GM19043 (cell line): Measurements from ENCODE around the gene PRR11.
"Not testable (repeated sequence)": the region's sequence is repeated elsewhere in the genome, so short reads cannot be mapped to it uniquely, and the experiment has no call there.

Experiments used
- ATAC-seq: cut with Tn5 transposase; IDR thresholded peaks from one replicate; pipeline ENCODE4 v1.9.1; 2021; ENCODE audit warnings: low read depth; ENCODE audit not compliant: unreplicated experiment

The PRR11 gene

DNA sequence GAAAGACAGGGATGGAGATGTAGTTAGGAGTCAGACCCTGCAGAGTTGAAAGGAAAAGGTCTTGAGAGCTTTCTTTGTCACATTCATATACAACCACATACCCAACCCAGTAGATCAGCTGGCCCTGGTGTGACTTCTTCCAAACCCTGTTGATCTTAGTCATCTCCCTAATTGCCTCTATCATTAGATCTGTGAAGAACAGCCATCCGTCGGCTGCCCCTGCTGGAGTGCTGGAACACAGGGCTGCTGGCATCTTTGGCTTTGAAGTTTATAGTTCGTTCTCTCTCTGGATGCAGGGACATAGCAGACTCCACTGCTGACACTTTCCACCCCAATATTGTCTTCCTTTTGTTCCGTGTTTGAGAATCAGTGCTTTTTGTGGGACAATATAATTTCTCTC, 43.9 kb downstream of the PRR11 start:
- no peak for ATAC-seq

DNA sequence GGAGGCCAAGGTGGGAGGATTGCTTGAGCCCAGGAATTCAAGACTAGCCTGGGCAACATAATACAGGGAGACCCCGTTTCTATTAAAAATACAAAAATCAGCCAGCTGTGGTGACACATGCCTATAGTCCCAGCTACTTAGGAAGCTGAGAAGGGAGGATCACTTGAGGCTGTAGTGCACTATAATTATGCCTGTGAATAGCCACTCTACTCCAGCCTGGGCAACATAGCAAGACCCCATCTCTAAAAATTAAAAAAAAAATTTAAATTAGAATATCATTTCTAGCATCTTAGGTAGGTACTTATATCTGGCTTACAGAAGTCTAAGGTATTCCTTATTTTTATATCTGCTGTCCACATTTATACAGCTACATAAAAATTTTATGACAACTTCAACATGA, 46.8 kb downstream of the PRR11 start:
- no peak for ATAC-seq

DNA sequence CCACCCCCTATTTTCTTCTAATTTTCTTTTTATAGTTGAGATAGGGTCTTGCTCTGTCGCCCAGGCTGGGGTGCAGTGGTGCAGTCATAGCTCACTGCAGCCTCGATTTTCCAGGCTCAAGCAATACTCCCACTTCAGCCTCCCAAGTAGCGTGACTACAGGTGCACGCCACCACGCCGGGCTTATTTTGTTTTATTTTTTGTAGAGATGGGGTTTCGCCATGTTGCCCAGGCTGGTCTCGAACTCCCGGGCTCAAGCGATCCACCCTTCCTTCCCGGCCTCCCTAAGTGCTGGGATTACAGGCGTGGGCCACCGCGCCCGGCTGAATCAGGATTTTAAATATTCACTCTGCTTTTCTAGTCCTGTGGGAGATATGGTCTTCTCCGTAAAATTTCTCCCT, 63.8 kb downstream of the PRR11 start:
- ATAC-seq: no peak

DNA sequence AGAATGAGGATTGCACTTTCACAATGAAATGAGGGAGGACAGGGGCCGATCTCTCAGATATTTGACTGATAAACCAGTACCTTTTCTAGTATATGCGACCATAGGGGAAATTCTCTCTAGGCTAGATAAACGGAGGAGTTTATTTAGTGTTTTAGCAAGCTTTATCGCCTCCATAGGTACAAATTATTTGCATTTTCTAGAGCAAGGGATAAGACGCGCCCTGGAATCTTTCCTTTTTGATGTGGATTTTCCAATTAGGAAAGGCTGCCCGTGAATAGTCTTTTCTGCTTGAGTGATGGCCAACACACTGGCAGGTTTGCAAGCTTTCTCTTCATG, 64.4 kb downstream of the PRR11 start:
- no peak for ATAC-seq

DNA sequence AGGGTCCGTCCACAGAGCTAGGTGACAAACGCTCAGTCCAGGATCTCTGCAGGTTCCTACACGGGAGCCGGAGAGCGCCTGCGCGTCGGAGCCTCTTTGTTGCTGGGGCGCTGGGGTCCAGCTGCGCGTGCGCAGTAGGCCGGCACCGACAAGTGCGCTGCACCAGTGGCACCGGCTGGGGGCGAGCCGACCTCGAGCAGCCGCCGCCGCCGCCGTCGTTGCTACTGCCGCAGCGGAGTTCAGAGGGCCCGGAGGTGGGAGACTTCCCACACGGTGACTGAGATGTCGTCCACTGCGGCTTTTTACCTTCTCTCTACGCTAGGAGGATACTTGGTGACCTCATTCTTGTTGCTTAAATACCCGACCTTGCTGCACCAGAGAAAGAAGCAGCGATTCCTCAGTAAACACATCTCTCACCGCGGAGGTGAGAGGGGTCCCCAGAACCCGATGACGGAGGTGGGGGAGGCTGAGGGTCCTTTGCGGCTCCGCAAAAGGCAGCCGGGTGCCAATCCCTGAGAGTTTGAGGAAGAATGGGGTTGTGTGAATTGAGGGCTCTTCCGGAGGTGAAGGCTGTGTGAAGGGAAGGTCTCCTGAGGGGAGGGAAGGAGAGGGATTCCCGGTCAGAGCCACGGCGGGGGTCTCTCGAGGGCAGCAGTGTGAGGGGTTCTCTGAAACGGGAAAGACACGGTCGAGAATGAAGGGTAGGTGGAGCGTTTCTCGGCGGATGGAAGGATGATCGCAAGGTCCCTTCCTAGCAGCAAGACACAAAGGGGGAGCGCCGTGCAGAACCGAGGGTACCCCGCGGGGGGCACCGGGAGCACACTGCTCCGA, 65.0 kb downstream of the PRR11 start, which contains the start of gene GDPD1:
GDPD1 (plus strand) TSS at position 184 of the 831 bp plus-strand sequence; CDS start at position 283, 99 bp downstream.
- peak; percentile 86 for ATAC-seq

DNA sequence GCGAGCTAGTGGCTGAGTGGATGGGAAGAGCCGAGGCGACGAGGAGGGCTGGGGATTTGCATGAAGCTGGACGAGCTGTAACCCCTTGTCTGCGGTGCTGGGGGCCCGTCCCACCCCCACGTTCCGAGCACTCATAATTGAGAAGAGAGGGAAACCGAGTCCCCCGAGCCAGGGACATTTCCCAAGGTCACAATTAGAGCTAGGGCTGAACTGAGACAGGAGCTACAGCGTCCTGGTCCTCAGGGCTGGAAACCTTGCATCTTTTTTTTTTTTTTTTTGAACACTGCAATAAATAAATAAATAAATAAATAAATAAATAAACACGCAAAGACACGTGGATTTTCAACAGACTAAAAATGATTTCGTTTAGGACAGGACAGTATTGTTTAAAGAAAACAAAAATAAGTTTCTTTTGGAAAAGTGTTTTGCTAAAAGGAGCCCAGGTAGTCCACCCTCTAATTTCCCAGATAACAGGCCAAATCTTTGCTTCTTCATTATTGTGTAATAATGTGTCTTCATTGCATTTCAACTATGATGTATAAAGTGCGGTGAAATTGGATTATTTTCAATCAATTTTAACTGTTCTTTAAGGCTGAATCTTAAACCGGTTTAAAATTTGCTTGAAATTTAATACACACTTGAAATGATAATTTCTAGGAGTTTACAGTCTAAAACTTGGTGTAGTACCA, 65.8 kb downstream of the PRR11 start:
- ATAC-seq: no peak

DNA sequence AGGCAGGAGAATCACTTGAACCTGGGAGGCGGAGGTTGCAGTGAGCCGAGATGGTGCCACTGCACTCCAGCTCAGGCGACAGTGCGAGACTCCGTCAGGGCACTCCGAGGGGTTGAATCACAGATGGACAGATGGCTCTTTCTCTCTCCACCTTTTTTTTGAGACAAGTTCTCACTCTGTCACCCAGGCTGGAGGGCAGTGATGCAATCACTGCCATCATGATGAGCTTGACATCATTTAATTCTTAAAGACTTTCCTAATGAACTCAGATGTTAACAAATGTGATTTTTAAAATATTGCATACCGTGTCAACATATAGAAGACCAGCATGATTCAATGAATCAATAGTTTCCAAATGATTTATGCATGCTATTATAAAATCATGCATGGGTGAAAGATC, 68.3 kb downstream of the PRR11 start:
- ATAC-seq: no peak

DNA sequence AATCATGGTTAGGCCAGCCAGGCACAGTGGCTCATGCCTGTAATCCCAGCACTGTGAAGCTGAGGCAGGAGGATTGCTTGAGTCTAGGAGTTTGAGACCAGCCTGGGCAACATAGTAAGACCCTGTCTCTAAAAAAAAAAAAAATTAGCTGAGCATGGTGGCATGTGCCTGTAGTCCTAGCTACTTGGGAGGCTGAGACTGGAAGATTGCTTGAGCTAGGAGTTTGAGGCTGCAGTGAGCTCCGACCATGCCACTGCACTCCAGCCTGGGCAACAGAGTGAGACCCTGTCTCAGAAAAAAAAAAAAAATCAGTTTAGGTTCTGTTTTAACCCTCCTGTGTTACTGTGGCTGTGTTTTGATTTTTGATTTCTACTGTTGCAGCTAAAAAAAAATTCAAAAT, 73.0 kb downstream of the PRR11 start:
- not testable (repeated sequence) for ATAC-seq

DNA sequence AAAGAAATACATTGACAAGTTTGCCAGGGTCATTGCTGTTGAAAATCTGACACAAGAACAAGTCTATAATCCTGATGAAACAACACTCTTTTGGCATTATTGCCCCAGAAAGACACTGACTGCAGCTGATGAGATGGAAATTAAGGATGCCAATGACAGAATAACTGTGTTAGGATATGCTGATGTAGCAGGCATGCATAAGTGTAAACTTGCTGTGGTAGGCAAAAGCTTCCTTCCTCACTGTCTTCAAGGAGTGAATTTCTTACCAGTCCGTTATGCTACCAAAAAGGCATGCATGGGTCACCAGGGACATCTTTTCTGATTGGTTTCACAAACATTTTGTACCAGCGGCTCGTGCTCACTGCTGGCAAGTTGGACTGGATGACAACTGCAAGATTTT, 75.2 kb downstream of the PRR11 start:
- ATAC-seq: no peak

DNA sequence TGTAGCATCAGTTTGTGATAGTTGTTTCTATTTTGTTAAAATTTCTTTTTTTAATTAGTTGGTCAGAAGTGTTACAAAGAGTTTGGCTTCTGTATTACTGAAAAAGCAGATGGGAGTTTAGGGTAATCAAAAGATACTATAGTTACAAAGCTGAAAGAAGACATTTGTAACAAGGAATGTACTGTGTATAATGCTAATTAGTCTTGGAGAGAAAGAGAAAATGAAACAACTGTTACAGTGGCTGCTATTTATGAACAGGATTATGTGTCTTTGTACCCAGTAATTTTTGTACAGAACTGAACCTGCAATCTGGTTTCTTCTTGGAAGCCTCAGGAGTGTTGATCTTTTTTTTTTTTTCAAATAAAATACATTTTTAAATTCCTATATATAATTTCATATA, 79.1 kb downstream of the PRR11 start:
- ATAC-seq: no peak

DNA sequence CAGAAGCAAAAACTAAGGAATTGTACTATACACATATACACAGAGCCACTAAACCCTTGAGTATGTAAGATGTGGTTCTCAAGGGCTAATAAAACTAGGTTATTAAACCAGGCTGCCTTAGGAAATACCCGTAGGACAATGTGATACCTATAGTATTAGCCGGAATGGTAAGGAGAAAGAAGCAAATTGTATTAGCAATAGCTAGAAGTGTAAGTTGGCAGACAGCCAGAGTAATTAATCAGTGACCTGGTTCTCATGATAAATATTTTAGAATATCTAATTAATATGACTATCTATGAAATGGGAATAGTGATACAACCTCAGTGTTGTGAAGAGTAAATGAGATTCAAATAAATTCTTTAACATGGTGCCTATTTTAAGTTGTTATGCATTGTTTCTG, 83.4 kb downstream of the PRR11 start:
- ATAC-seq: no peak

DNA sequence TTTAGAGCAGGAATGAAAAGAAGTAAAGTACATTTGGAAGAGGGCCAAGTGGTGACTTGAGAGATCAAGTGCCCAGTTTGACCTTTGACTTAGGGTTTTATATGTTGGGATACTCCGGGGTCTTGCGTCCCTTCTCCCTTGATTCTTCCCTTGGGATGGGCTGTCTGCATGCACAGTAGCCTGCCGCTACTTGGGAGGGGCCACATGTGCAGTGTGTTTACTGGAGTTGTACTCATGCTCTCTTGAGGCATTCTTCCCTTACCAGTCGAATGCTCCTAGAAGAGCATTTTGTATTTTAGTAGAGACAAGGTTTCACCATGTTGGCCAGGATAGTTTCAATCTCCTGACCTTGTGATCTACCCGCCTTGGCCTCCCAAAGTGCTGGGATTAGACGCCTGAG, 88.5 kb downstream of the PRR11 start:
- ATAC-seq: no peak
